SH-SY5Y (cell line): Measurements from ENCODE around the gene NCBP2L.

Experiments
- GATA2 ChIP-seq: IDR thresholded peaks from 2 replicates; pipeline ENCODE4 v1.6.1; 2011; ENCODE audit warnings: mild to moderate bottlenecking, low read depth, low read length
- GATA3 ChIP-seq: IDR thresholded peaks from 2 replicates; pipeline ENCODE4 v1.6.1; 2011; ENCODE audit warnings: low read depth, mild to moderate bottlenecking, low read length, moderate library complexity

DNA sequence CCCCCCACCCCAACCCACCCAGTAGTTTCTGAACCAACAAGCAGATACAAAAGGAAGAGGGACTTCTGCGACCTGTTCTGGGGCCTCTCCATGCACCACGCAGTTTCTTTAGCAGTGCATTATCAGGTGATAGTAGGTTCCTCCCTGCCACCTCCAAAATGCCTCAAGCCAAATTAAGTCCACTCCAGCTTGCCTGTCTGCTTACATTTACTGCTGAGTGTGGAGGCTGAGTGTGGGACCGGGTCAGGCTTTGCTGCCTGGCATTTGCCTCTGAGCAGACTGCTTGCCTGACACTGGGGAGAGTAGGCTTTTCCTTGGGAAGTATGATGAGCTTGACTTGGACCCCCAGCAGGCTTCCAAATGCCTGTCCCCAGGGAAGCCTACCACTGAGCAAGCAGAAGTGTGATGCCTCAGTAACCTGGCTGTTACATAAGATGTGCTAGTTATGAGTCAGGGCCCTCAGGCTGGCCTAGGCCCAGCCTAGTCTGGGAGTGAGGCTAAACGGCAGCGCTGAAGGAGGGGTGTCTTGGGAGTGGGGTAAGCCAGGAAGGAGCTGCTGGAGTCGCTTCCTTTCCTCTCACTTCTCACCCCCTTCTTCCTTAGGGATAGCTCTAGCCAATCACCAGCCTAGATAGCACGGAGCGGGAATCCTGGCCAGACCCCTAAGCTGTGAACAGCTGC, 10.9 kb upstream of the NCBP2L start:
- TF ChIP-seq GATA2 (no peak), GATA3 (no peak)
